HTERT RPE-1 (cell line): ENCODE data around the gene SOCS3.

ENCODE experiments used
- in situ Hi-C: fragments of 300-500 bp; cut with MboI; formaldehyde crosslinking; loops from 4 replicates; pipeline ENCODE4 v1.14.3; 2020; ENCODE audit warnings: low sequenced_read_pairs

SOCS3 gene

GRCh38 chr17:78353834-78354233 lies 6.0 kb downstream of the SOCS3 start:
- in situ Hi-C loops = no loop called here

DNA sequence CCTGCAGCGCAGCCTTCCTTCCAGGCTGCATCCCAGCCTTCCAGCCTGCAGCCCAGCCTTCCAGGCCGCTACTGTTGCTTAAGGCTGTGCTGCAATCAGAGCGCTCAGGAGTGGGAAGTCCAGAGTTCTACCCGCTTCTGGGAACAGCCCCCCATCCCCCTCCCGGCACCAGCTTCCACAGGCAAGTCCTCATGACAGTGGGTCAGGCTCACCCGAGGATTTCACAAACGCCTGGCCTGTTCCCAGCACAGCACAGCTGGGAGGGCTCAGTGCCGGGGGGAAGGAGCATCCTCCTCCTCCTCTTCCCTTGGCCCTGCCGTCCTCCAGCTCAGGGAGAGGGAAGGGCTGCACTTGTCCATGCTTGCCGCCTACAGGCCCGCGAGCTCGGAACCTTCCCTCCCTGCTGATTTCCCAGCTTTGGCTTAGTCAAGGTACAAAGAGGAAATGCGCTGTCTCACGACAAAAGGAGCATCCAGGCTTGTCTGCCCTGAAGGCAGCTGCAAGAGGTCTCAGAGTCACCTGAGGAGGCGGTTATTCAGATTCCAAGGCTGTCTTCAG lies 8.3 kb downstream of the SOCS3 start:
- in situ Hi-C loops = no loop called here

DNA sequence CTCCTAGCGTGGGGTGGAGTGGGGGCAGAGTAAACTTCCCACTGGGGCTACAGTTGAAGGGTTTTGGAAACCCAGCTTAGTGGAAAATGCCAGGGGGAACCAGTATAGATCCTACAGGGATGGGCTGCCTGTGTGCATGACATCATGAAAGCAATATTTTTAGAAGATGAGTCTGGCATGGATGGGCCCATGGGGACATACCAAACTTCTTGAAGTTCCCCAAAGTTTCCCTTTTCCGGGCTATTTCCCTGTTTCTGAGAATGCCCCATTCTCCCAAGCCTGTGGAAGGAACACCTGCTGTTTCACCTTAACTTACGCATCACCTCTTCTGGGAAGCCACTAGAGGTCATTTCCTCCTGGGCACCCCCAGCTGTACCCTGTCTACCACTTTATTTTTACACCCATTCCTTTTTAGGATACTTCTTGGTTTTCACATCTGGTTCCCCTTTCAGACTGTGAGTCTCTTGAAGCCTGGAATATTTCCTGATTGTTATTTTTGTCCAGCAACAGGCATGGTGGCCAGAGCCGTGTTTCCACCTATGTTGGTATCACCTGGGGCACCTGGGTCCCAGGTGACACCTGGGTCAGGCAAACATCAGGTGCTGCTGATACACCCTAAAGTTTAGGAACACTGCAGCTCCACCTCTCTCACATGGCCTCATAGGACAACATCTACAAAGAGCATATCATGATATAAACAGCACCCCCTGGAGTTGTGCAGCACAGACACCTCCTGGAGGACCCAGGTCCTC lies 9.8 kb downstream of the SOCS3 start:
- in situ Hi-C loops = no loop called here

- in situ Hi-C loops = no loop called here
Observed at GRCh38 chr17:78348055-78348770, 11.7 kb downstream of the SOCS3 start.

DNA sequence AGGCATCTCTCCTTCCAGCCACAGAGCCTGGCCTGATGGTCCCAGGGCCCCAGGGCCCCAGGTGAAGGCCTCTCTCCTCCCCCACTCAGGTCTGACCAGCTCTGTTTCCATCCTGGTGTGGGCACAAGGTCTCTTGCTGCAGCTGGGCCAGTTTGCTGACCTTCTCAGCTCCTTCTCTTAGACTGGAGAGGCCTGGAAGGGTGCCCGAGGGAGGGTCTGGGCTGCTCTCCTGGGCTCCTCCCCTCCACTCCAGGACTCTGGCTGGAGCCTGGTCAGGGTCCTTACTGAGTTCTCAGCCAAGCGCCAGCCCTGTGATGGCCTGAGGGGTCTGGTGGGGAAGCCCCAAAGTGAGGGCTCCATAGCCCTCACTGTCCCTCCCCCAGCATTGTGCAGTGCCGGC lies 12.4 kb downstream of the SOCS3 start:
- in situ Hi-C loops = no loop called here

GRCh38 chr17:78346605-78347250 lies 13.1 kb downstream of the SOCS3 start:
- in situ Hi-C loops = no loop called here

DNA sequence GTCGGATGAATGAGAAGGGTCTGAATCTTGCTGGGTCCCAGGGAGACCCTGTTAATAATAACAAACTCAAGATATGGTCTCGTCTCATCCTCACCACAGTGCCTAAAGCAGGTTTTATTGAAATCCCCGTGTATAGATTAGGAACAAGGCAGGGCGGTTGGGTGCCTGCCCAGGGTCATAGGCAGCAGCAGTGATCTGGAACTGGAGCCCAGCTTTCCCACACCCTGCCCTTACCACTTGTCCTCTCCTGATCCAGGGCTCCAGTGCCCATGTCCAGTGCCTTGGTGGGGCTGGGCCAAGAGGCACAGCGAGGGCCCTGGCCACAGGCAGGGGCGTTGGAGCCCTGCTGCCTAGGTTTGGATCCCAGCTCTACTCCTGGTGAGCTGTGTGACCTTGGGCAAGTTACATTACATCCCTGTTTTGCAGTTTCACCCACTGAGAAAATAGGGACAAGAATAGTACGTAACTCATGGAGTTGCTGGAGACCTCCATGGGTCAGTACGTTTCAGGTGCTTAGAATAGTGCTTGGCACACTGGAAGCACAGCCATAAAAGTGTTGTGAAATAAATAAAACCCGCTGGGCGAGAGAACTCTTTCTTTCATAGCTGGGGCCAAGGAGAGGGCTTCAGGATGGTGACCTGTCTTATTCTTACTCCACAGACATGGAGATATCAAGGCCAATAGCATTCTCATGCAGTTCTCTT lies 13.9 kb downstream of the SOCS3 start:
- in situ Hi-C loops = no loop called here

- in situ Hi-C loops = no loop called here
Observed at GRCh38 chr17:78345172-78345571, 14.7 kb downstream of the SOCS3 start.

- in situ Hi-C loops = no loop called here
Observed at GRCh38 chr17:78344666-78345065, 15.2 kb downstream of the SOCS3 start.

DNA sequence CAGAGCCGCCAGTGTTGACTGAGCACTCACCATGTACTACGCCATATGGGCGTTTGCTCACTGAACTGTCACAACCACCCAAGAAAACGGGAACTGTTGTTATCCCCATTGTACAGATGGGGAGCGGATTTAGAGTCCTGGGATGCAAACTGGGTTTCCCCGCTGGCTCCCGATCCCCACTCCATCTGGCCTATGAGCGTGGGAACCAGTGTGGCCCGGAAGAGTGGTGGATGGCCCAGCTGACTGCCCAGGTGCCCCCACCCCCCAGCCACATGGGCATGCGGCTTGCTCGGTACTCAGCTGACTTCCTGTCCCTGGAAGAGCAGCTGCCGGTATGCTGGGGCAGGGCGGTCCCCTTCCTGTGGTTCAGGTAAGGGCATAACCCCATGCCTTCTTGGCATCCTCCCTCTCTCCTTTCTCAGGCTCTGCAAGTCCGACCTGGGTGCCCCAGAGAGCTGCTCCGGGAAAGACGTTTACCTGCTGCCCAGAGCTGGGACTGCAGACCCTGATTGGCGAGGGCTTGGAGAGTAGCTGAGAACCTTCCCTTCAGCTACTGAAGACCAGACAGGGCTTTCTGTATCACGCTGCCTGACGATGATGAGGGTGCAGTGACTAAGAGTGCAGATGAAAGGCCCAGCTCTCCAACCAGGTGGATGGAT lies 16.2 kb downstream of the SOCS3 start:
- in situ Hi-C loops = no loop called here

DNA sequence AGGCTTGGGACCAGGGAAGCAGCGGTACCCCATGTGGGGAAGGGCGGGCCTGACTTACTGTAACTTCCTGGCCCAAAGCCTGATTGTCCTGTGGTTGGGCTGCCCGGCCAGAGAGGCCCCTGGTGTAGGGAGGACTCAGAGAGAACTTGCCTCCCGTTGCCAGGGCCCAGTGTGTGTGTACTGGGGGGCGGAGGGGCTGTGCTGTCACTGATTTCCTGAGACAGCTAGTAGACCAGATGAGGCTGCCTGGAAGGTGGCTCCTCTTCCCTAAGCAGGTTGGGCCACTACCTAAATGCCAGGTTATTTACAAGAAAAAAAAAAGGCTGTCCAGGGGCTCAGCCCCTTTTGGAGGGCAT lies 16.7 kb downstream of the SOCS3 start:
- in situ Hi-C loops = no loop called here

- in situ Hi-C loops = no loop called here
Observed at GRCh38 chr17:78342449-78343186, 17.3 kb downstream of the SOCS3 start.

GRCh38 chr17:78341559-78342448 lies 18.1 kb downstream of the SOCS3 start:
- in situ Hi-C loops = no loop called here

GRCh38 chr17:78340183-78340955 lies 19.5 kb downstream of the SOCS3 start:
- in situ Hi-C loops = no loop called here

- in situ Hi-C loops = no loop called here
Observed at GRCh38 chr17:78338486-78339259, 21.2 kb downstream of the SOCS3 start.

GRCh38 chr17:78337244-78338109 lies 22.4 kb downstream of the SOCS3 start:
- in situ Hi-C loops = no loop called here
